ENCODE data around the gene TMEM209.
"Not testable (repeated sequence)": the region's sequence is repeated elsewhere in the genome, so short reads cannot be mapped to it uniquely, and the experiment has no call there.

Gene TMEM209

DNA sequence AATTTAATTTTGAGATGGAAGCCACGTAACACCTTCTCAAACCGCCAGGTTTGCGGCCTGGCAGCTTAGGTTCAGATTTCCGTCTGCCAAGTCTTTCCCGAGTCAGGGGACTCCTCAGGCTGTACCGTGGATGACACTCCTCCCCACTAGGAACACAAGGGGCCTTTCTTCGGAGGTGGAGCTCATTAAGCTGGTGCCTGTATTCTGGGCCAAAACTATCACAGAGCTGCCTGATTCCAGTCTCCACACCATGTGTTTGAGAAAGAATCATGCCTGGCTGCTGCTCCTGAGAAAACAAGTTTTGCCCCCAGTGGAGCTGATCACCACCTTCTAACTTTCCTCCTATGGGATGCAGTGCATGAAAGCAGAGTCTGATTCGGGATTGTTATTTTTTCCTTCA, 44.8 kb downstream of the TMEM209 start:
- DNase-seq, result no peak

DNA sequence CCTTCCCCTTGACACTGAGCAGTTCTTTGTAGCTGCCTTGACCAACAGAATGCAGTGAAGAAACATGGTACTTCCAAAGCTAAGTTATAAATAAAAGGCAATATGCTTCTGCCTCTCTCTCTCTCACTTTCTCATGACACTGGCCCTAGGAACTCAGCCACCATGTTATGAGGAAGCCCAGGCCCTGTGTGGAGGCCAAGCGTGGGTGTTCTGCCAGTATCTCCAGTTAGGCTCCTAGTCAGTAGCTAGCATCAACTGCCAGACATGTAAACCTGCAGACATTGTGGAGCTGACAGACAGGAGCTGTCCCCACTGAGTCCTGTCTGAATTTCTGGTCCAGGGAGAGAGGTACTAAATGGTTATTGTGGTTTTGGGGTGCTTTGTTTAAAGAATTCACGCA, 45.2 kb downstream of the TMEM209 start:
- DNase-seq, result no peak

DNA sequence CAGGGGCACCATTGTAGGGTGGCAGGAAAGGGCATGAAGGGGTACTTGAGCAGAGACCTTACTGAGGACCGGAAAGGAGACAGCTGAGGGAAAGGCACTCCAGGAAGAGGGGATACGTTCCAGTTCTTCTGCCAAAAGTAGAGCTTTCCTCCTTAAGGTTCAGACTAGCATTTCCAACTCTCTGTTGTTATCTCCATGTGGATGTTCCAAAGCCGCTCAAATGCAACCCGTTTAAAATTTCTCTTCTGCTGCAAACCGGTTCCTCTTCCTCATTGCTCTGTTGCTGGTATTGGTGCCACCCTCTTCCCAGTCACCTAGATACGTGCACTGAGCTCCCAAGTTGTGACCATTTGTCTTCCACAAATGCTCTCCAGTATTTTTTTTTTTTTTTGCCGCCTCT, 47.5 kb downstream of the TMEM209 start:
- DNase-seq, result no peak

- DNase-seq, result no peak
These were observed 49.1 kb downstream of the TMEM209 start for GRCh38 chr7:130156140-130156539.

DNA sequence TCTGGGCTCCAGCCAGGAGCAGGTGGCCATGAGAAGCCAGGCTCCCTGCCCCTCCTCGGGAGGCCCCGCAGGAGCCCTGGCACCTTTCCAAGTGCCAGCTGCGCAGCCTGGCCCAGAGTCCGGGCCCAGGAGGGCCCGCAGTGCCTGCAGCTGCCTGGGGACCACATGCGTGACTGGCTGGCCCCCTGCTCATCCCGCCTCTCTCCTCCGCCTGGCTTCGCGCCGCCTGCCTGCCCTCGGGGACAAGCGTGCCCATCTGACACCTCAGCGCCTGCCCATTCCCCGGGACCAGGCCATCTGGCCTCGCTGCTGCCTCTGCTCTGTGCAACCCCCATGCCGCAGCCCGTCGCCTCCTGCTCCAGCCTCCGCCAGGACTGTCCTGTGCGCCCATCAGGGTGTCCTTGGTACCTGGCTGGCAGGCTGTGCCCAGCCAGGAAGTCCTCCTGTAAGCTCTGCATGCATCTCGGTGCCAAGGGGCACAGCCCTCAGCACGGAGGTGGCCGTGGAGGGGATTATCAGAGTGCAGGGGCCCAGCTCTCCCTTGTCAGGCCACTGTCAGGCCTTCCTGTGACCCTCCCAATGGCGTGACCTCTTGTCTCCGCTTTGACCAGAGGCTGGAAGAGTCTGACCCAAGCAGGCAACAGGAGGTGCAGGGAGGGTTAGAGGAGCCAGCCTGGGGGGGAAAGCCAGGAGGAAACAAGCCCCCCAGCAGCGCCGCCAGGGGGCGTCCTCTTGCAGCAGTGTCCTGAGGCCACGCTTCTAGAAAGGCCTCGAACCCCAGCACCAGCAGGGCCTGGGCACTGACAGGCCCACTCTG, 50.5 kb downstream of the TMEM209 start:
- DNase-seq, result no peak

- DNase-seq, result no peak
These were observed 51.1 kb downstream of the TMEM209 start for GRCh38 chr7:130154131-130154500.

GRCh38 chr7:130153211-130153908, 51.8 kb downstream of the TMEM209 start:
- no peak for DNase-seq

DNA sequence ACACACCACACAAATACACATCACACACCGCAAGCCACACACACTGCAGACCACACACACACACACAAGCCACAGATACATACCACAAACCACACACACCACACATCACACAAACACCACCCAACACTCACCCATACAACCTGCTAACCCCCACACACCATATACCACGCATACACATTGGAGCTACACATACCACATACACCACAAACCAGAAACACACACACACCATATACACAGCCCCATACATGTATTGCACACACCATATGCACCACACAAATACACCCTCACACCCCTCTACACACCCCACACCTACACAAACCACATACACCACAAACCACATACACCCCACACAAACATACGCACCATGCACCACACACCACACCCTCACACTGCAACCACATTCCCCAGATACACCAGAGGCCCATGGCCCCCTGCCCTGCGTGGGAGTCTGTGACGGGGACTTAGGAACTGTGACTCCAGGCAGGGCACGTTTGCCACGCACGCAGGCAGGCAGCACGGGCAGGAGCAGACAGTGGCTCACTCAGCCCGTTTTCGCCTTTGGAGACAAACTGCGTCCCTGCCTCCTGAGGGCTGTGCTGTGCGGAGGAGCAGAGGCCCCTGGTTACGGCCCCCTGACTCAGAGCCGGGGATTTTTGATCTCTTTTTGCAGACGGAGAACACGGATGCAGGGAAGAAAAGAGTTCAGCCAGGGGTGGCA, 52.6 kb downstream of the TMEM209 start:
- DNase-seq, result peak in 1 of 2 donors; percentile 6

- no peak for DNase-seq
These were observed 53.4 kb downstream of the TMEM209 start for GRCh38 chr7:130151591-130152492.

GRCh38 chr7:130150587-130150986, 54.6 kb downstream of the TMEM209 start:
- DNase-seq, result no peak

DNA sequence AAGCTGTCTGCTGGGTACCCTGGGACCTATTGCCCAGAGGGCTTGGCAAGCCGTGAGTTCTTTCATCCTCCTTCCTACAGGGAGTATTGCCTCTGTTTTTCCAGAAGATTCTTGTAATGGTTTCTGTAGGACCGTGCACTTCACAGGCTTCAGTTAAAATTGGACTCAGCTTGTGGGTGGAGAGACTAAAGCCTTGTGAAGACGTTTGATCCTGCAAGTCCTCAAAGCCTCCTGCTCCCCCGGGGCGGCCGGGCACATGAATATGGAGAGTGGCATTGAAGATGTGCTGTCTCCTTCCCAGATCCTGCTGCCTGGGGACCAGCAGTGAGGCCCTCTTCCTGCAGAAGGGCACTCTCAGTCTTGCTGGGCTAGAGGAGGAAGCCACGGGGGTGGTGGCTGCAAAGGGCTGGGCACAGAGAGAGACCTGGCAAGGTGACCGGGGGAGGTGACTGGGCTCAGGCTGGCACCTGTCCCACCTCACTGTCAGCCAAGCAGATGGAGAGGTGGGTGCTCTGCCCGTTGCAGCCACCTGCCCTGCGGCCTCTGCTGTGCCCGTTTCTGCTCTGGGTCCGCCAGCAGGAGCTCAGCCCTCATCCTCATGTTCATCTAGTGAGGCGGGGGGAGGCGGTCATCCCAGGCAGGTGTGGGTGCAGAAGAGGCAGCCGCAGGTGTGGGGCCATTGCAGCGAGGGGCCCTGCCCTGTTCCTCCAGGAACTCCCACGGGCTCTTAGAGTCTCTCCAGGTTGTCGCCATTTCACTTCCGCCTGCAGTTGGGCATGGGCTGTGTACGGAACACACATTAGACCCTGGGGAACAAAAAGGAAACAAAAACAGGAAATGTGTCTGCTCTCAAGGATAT, 55.7 kb downstream of the TMEM209 start:
- DNase-seq, result no peak

GRCh38 chr7:130148561-130148960, 56.6 kb downstream of the TMEM209 start:
- DNase-seq, result no peak

GRCh38 chr7:130147710-130148325, 57.4 kb downstream of the TMEM209 start:
- DNase-seq, result no peak

DNA sequence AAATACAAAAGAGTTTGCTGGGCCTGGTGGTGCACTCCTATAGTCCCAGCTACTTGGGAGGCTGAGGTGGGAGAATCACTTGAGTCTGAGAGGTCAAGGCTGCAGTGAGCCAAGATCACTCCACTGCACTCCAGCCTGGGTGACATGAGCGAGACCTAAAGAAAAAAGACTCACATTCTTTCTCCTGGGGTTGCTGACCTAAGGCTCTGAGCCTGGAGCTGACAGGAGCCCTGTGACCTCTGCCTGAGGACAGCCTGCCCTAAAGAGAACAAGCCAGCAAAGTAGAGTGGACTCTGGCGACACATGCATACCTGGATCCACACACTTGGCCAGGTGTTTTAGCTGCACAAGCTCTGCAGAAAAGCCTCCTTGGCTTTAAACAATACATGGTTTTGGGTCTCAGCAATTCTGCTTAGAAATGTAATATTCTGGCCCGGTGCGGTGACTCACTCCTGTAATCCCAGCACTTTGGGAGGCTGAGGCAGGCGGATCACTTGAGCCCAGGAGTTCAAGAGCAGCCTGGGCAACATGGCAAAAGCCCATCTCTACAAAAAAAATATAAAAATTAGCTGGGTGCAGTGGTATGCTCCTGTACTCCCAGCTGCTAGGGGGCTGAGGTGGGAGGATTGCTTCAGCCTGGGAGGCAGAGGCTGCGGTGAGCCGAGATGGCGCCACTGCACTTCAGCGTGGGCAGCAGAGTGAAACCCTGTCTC, 58.4 kb downstream of the TMEM209 start:
- no peak for DNase-seq

DNA sequence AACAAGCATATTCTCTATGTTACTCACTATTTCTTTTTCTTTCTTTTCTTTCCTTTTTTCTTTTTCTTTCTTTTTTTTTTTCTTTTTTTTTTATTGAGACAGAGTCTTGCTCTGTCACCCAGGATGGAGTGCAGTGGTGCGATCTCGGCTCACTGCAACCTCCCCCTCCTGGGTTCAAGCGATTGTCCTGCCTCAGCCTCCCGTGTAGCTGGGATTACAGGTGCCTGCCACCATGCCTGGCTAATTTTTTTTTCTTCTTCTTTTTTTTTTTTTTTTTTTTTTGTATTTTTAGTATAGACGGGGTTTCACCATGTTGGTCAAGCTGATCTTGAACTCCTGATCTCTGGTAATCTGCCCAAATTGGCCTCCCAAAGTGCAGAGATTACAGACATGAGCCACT, 59.1 kb downstream of the TMEM209 start:
- not testable (repeated sequence) for DNase-seq

DNA sequence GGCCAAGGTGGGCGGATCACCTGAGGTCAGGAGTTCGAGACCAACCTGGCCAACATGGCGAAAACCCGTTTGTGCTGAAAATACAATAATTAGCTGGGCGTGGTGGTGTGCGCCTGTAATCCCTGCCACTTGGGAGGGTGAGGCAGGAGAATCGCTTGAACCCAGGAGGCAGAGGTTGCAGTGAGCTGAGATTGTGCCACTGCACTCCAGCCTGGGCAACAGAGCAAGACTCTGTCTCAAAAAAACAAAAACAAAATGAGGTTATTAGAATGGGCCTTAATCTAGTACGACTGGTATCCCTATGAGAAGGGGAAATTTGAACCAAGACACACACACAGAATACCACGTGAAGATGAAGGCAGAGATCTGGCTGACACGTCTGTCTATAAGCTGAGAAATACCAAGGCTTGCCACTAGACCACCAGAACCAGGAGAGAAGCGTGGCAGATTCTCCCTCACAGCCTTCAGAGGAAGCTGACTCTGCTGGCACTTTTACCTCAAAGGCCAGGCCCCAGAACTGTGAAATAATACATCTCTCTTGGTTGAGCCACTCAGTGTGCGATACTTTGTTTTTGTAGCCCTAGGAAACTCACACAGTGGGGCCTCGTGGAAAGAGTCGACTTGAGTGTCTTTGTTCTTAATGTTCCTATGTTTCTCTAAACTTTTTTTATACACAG, 59.6 kb downstream of the TMEM209 start:
- DNase-seq, result no peak

DNA sequence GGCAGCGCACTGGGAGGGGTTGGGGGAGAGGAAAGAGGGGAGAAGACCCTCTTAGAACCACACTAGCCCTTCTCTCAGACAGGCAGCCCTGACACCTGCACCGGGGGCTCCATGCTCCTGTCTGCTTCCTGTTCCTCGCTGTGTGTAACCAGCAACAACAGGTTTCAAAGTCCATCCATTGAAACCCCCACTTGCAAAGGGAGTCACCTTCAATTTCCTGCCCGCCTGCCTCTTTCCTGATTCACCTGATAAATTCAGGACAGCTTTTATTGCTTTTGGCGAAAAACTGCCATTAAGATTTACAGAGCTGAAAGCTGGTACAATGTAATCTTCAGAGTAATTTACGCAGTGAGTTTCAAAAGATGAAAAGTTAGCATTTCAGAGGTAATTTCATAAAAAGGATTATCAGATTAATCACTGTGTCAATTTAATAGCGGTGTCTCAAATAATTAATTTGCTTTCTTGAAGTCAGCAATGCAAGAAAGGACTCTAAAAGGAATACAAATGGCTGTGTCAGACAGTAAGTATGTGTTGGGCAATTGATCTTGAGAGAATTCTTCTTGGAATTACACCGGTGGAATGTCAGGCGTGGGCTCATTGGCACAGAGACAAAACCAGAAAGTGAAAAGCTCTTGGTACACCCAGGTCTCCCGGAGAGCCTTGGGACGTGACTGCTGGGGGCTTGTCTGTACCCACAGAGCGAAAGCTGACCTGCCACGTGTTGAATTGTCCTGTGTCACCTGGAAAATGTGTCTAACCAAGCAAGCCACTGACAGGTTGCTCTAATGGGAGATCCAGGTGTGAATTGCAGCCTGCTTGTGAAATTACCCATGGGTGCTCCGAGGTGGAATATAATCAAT, 60.7 kb downstream of the TMEM209 start:
- no peak for DNase-seq

GRCh38 chr7:130143986-130144311, 61.3 kb downstream of the TMEM209 start:
- DNase-seq, result no peak

DNA sequence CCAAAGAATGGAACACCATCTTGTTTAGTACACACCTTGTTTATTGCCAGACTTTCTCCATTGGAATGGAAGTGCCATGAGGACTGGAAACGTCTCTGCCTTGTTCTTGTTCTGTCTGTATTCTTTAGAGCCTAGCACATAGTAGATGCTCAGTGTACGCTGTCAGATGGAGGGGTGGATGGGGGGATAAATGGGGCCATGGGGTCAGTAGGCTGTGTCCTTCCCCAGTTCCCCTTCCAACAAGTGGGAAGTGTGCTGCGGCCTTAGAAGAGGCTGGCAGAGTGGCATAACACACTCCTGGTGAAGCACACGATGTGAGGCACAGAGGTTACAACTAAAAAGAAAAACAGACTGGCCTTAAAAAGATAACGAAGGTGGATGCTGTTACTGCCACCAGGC, 61.9 kb downstream of the TMEM209 start:
- DNase-seq, result no peak

All from inflammatory macrophage (primary cell).